CD4-positive, alpha-beta memory T cell (primary cell): ENCODE measurements around the gene TBC1D2. TPM values are rescaled to one million over a fixed set of nuclear protein-coding genes. Genes with fewer than 3 reads are reported as not detected.

Experiments
- CTCF ChIA-PET: fragments of 350-600 bp; sonication (Branson Sonifier 250); formaldehyde crosslinking; loops from one replicate; lab custom pipeline; 2021; ENCODE audit warnings: inconsistent platforms; ENCODE audit not compliant: partially characterized antibody; lab: Charles Lee
- POLR2A ChIA-PET: fragments of 350-600 bp; sonication (Branson Sonifier 250); formaldehyde crosslinking; loops from one replicate; lab custom pipeline; 2021; ENCODE audit not compliant: partially characterized antibody; lab: Charles Lee
- DNase-seq, 5 donors: peaks; one replicate each; pipeline versions ENCODE4 v3.0.0 to v3.0.0-alpha.2; 2020 to 2022; ENCODE audit warnings: mixed read lengths in 1 of 5
- H3K27ac ChIP-seq: one replicate; pipeline ENCODE4 v1.7.0; 2013; ENCODE audit warnings: low read depth, low read length
- H3K27me3 ChIP-seq: 2 replicates; pipeline ENCODE4 v1.7.0; 2013; ENCODE audit warnings: mild to moderate bottlenecking, low read length, moderate library complexity; ENCODE audit not compliant: insufficient read depth
- H3K36me3 ChIP-seq: 2 replicates; pipeline ENCODE4 v1.7.0; 2013; ENCODE audit warnings: mild to moderate bottlenecking, low read length, moderate library complexity; ENCODE audit not compliant: insufficient read depth
- H3K4me1 ChIP-seq: 2 replicates; pipeline ENCODE4 v1.7.0; 2013; ENCODE audit warnings: mild to moderate bottlenecking, low read length, moderate library complexity; ENCODE audit not compliant: insufficient read depth
- H3K4me3 ChIP-seq, 2 donors: one replicate each; pipeline ENCODE4 v1.7.0; 2013; ENCODE audit warnings: low read length in 2 of 2, mild to moderate bottlenecking in 1 of 2
- H3K9me3 ChIP-seq, 2 donors: one replicate each; pipeline ENCODE4 v1.7.0; 2013; ENCODE audit warnings: low read length in 2 of 2, control low read depth in 1 of 2; ENCODE audit not compliant: control insufficient read depth in 1 of 2
- H3K27ac Mint-ChIP-seq, 7 donors: one replicate each; pipeline ENCODE4 v1.8.0; 2020 to 2021; ENCODE audit warnings: mixed read lengths in 7 of 7, mild to moderate bottlenecking in 6 of 7, inconsistent platforms in 3 of 7, moderate library complexity in 3 of 7
- H3K27me3 Mint-ChIP-seq, 2 donors: one replicate each; pipeline ENCODE4 v1.8.0; 2020 to 2021; ENCODE audit warnings: mixed read lengths in 2 of 2
- H3K36me3 Mint-ChIP-seq, 2 donors: one replicate each; pipeline ENCODE4 v1.8.0; 2020 to 2021; ENCODE audit warnings: mixed read lengths in 2 of 2, inconsistent platforms in 1 of 2, mild to moderate bottlenecking in 1 of 2
- H3K4me1 Mint-ChIP-seq, 4 donors: one replicate each; pipeline ENCODE4 v1.8.0; 2020 to 2021; ENCODE audit warnings: mixed read lengths in 4 of 4, mild to moderate bottlenecking in 1 of 4
- H3K4me3 Mint-ChIP-seq, 8 donors: one replicate each; pipeline ENCODE4 v1.8.0; 2020 to 2021; ENCODE audit warnings: mixed read lengths in 8 of 8, mild to moderate bottlenecking in 7 of 8, moderate library complexity in 6 of 8, inconsistent platforms in 3 of 8
- H3K9me3 Mint-ChIP-seq, 8 donors: one replicate each; pipeline ENCODE4 v1.8.0; 2020 to 2021; ENCODE audit warnings: mixed read lengths in 8 of 8, mild to moderate bottlenecking in 5 of 8, inconsistent platforms in 3 of 8, moderate library complexity in 1 of 8
- intact Hi-C: fragments of 100-400 bp; cut with micrococcal nuclease; formaldehyde crosslinking; loops from one replicate; pipeline ENCODE4 v1.15.1; 2023
- polyA plus RNA-seq, 2 donors: library from polyadenylated mRNA; unstranded; fragments of 300-500 nt; fragmentation: Illumina TruSeq; gene quantifications; one replicate each; pipeline ENCODE4 v1.2.3, GENCODE V29; 2021
- total RNA-seq, 2 experiments: library from RNA; stranded (reverse); gene quantifications; one replicate each; pipeline ENCODE4 v1.2.3, GENCODE V29; 2021

The TBC1D2 gene
- total and polyA plus RNA-seq, 4 experiments from 2014 or later = 2.1 to 11.4 (median 11.1) TPM

DNA sequence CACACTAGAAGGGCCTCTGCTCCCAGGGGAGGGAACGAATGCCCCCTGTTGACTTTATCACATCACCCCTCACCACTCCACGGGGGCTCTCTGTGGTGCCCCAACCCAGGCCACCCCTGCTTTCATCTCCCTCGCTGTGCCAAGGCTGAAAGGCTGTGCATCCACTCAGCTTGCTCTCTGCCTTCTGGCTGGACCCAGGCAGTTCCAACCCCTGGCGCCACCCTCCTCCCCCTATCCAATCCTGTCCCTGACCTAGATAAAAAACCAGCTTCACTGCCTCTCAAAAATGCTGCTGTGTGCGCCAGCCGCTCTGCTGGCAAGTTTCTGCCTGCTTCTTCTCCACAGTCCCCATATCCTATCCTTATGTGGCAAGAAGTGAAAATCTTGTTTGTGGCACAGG, 40.6 kb downstream of the TBC1D2 start:
- ChIA-PET CTCF (interaction anchor here (1.1 kb wide), 1 partner anchor 8 kb away, joined by 3 read pairs; no protein-coding TSS in a partner anchor), POLR2A (no interaction called here)
- Mint-ChIP-seq H3K27me3 (no peaks in the 10 kb centered on the region), H3K4me3 (no peak overlapping the region), H3K4me1 (peaks cover 0 to 3% (median 0%) of the 10 kb centered on the region in 4 donors), H3K27ac (peak overlapping the region in 3 of 7 donors; percentile 9 to 53 (median 43)), H3K36me3 (peaks cover 16 to 54% of the 10 kb centered on the region in 2 donors), H3K9me3 (no peaks in the 10 kb centered on the region)
- no peaks in the 10 kb centered on the region for H3K36me3 ChIP-seq
- H3K4me3 ChIP-seq = no peak overlapping the region
- DNase-seq = no peak
- no peak overlapping the region for H3K27ac ChIP-seq
- H3K27me3 ChIP-seq = no peaks in the 10 kb centered on the region
- intact Hi-C loops = loop anchor here (1.0 kb wide), 1 partner anchor 141 kb away; no protein-coding TSS in a partner anchor
- no peaks in the 10 kb centered on the region for H3K4me1 ChIP-seq
- H3K9me3 ChIP-seq = no peaks in the 10 kb centered on the region

DNA sequence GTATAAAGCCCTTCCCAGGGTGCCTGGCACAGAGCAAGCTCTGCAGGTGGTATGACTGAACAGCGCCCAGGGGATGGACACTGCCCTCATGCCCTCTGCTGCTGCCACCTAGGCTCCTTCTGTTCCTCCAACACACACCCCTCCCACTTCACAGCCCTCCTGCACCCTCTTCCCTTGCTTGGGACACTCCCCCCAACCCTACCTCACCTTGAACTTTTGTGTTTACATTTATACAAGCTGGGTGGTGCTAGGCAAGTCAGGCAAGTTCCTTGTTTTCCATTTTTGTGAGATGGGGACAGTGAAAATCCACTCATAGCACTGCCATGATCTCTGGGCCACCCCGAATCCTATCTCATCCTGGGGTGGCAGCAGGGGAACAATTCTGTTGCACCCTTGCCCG, 44.2 kb downstream of the TBC1D2 start:
- intact Hi-C loops = no loop called here
- Mint-ChIP-seq H3K27me3 (no peaks in the 10 kb centered on the region), H3K27ac (peak overlapping the region in 4 of 7 donors; percentile 30 to 77 (median 58)), H3K4me3 (no peak overlapping the region), H3K9me3 (no peaks in the 10 kb centered on the region), H3K36me3 (peaks cover 0 to 47% of the 10 kb centered on the region in 2 donors), H3K4me1 (peaks cover 1 to 3% (median 2%) of the 10 kb centered on the region in 4 donors)
- Histone ChIP-seq H3K27me3 (no peaks in the 10 kb centered on the region), H3K36me3 (no peaks in the 10 kb centered on the region), H3K4me1 (no peaks in the 10 kb centered on the region), H3K9me3 (no peaks in the 10 kb centered on the region), H3K27ac (no peak overlapping the region), H3K4me3 (no peak overlapping the region)
- DNase-seq = no peak
- ChIA-PET POLR2A (interaction anchor here (0.5 kb wide), 1 partner anchor 49 kb away, joined by 3 read pairs; no protein-coding TSS in a partner anchor), CTCF (interaction anchor here (1.0 kb wide), 1 partner anchor 137 kb away, joined by 3 read pairs; no protein-coding TSS in a partner anchor)

DNA sequence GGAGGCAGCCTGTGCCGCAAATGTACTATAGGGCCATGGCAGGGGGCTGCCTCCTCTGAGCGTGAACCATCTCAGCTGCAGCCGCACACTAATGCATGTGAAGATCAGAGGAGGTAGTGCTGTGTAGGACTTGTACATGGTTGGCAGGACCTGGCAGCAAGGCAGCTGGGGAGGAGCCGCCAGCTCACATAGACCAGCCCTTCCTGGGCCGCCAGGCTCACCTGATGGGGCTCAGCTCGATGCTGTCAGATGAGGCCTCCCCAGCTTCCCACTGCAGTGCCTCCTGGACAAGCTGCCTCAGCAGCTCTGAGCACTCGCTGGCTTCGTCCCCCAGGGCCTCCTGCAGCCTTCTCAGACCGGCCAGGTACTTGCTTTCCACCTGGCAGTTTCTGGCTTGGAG, 45.0 kb downstream of the TBC1D2 start:
- Mint-ChIP-seq H3K4me3 (no peak overlapping the region), H3K27ac (no peak overlapping the region), H3K9me3 (no peaks in the 10 kb centered on the region), H3K4me1 (peaks cover 3 to 11% (median 6%) of the 10 kb centered on the region in 4 donors), H3K36me3 (peaks cover 0 to 40% of the 10 kb centered on the region in 2 donors), H3K27me3 (no peaks in the 10 kb centered on the region)
- DNase-seq = no peak
- ChIA-PET POLR2A (no interaction called here), CTCF (no interaction called here)
- Histone ChIP-seq H3K27ac (no peak overlapping the region), H3K4me1 (peaks cover 7% of the 10 kb centered on the region), H3K4me3 (no peak overlapping the region), H3K27me3 (no peaks in the 10 kb centered on the region), H3K9me3 (no peaks in the 10 kb centered on the region), H3K36me3 (no peaks in the 10 kb centered on the region)
- intact Hi-C loops = no loop called here

DNA sequence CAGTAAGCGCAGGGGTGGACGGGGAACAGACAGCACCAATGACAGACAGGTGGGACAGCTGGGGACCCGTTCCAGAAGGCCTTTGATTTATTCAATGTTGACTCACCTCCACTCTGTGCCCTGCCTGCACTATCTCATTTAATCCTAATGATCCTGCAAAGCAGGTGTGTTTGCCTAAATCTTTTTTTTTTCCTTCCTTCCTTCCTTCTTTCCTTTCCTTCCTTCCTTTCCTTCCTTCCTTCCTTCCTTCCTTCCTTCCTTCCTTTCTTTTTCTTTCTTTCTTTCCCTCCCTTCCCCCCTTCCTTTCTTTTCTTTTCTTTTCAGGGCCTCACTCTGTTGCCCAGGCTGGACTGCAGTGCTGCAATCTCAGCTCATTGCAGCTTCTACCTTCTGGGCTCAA, 45.9 kb downstream of the TBC1D2 start:
- ChIA-PET CTCF (interaction anchor here (0.6 to 0.7 kb wide), 2 partner anchors 11 to 570 kb away, joined by 4 to 6 read pairs; no protein-coding TSS in a partner anchor), POLR2A (no interaction called here)
- DNase-seq = no peak
- peaks cover 0 to 33% of the 10 kb centered on the region in 2 donors for H3K36me3 Mint-ChIP-seq
- H3K27me3 Mint-ChIP-seq = no peaks in the 10 kb centered on the region
- H3K4me3 Mint-ChIP-seq = no peak overlapping the region
- Histone ChIP-seq H3K4me3 (no peak overlapping the region), H3K36me3 (no peaks in the 10 kb centered on the region), H3K27me3 (no peaks in the 10 kb centered on the region), H3K4me1 (peaks cover 8% of the 10 kb centered on the region), H3K27ac (no peak overlapping the region), H3K9me3 (no peaks in the 10 kb centered on the region)
- intact Hi-C loops = no loop called here
- H3K27ac Mint-ChIP-seq = peak overlapping the region in 1 of 7 donors; percentile 36
- H3K9me3 Mint-ChIP-seq = no peaks in the 10 kb centered on the region
- H3K4me1 Mint-ChIP-seq = peaks cover 0 to 11% (median 6%) of the 10 kb centered on the region in 4 donors

DNA sequence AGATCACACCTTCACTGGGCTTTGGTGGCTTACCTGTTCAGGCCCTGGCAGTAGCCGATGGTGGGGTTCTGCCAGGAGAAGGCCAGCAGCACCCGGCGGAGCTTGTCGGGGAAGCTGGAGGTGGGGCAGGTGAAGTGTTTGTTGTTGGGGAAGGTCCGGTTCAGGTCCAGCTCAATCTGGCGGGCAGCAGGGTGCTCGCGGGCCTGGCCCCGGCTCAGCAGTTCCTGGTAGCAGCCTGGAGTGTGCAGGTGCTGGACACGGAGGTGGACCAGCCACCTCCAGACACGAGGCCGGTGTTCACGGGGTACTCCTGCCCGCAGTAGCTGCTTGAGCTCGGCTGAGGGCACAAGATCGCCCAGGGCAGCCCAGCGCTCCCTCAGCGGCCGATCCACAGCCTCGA, 46.8 kb downstream of the TBC1D2 start:
- H3K4me3 ChIP-seq = no peak overlapping the region
- H3K27me3 ChIP-seq = no peaks in the 10 kb centered on the region
- no peaks in the 10 kb centered on the region for H3K27me3 Mint-ChIP-seq
- H3K4me1 Mint-ChIP-seq = peaks cover 0 to 11% (median 6%) of the 10 kb centered on the region in 4 donors
- peaks cover 8% of the 10 kb centered on the region for H3K4me1 ChIP-seq
- H3K36me3 ChIP-seq = no peaks in the 10 kb centered on the region
- CTCF ChIA-PET = interaction anchor here (2.1 to 6.4 kb wide), 2 partner anchors 55 to 135 kb away, joined by 5 to 48 read pairs; no protein-coding TSS in a partner anchor
- no peak overlapping the region for H3K27ac Mint-ChIP-seq
- intact Hi-C loops = no loop called here
- no peaks in the 10 kb centered on the region for H3K9me3 Mint-ChIP-seq
- H3K9me3 ChIP-seq = no peaks in the 10 kb centered on the region
- no peak for DNase-seq
- POLR2A ChIA-PET = no interaction called here
- no peak overlapping the region for H3K4me3 Mint-ChIP-seq
- H3K36me3 Mint-ChIP-seq = peaks cover 0 to 31% of the 10 kb centered on the region in 2 donors
- H3K27ac ChIP-seq = no peak overlapping the region

DNA sequence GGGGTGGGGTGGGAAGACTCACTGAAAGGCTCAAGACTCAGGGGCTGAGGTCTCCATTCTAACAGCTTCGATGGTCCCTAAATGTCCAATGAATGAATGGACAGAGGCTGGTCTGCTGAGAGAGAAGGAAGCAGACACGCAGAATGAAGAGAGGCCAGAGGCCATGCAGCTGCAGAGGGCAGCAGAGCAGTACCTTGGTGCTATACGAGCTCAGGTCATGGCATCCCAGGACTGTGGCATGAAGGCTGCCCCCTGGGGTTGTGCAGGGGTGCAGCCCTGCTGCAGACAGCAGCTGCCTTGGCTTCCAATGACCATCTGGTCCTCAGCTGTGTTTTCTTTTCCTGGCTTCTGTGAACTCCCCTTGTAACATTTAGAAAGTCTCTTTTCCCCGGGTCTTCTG, 47.8 kb downstream of the TBC1D2 start:
- H3K4me1 Mint-ChIP-seq = peaks cover 0 to 11% (median 6%) of the 10 kb centered on the region in 4 donors
- Histone ChIP-seq H3K27me3 (no peaks in the 10 kb centered on the region), H3K27ac (no peak overlapping the region), H3K9me3 (no peaks in the 10 kb centered on the region), H3K4me3 (no peak overlapping the region), H3K36me3 (no peaks in the 10 kb centered on the region), H3K4me1 (peaks cover 8% of the 10 kb centered on the region)
- POLR2A ChIA-PET = no interaction called here
- H3K27ac Mint-ChIP-seq = peak overlapping the region in 3 of 7 donors; percentile 24 to 49 (median 36)
- H3K4me3 Mint-ChIP-seq = no peak overlapping the region
- H3K27me3 Mint-ChIP-seq = no peaks in the 10 kb centered on the region
- CTCF ChIA-PET = interaction anchor here (2.1 to 6.4 kb wide), 3 partner anchors 56 to 134 kb away, joined by 5 to 48 read pairs (median 16); partner anchors contain the start of gene TRIM14
- H3K36me3 Mint-ChIP-seq = peaks cover 0 to 22% of the 10 kb centered on the region in 2 donors
- no peaks in the 10 kb centered on the region for H3K9me3 Mint-ChIP-seq
- intact Hi-C loops = no loop called here
- DNase-seq = no peak

DNA sequence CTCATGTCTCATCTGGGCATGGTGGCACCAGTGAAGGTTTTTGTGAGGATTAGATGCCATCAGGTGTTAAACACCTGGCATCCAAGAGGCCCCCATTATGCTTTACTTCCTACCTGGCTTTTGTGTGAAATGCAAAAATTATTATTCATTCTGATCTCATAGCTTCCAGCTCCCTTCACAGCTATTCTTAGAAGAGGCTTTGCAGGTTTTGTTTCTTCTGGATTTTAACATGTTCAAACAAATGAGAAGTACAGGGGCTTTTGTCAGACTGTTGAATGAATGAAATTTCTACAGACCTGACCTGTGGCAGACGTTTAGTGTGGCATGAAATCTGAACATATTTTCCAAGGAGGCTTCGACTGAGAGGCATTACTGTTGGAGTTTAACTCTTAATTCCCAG, 48.7 kb downstream of the TBC1D2 start:
- no peaks in the 10 kb centered on the region for H3K27me3 Mint-ChIP-seq
- POLR2A ChIA-PET = no interaction called here
- intact Hi-C loops = no loop called here
- Histone ChIP-seq H3K4me1 (peaks cover 8% of the 10 kb centered on the region), H3K27ac (no peak overlapping the region), H3K36me3 (no peaks in the 10 kb centered on the region), H3K4me3 (no peak overlapping the region), H3K27me3 (no peaks in the 10 kb centered on the region), H3K9me3 (no peaks in the 10 kb centered on the region)
- peaks cover 0 to 11% (median 6%) of the 10 kb centered on the region in 4 donors for H3K4me1 Mint-ChIP-seq
- no peak overlapping the region for H3K4me3 Mint-ChIP-seq
- no peaks in the 10 kb centered on the region for H3K9me3 Mint-ChIP-seq
- peak overlapping the region in 2 of 7 donors; percentile 14 to 29 for H3K27ac Mint-ChIP-seq
- CTCF ChIA-PET = interaction anchor here (1.2 to 6.4 kb wide), 8 partner anchors 9 to 284 kb away, joined by 3 to 48 read pairs (median 4); partner anchors contain the start of genes CORO2A, TRIM14 and TRMO
- DNase-seq = no peak
- H3K36me3 Mint-ChIP-seq = peaks cover 4 to 15% of the 10 kb centered on the region in 2 donors
